ENCODE results near the gene PRKAG1. TPM values are rescaled to one million over a fixed set of nuclear protein-coding genes. Genes with fewer than 3 reads are reported as not detected.

Gene PRKAG1
- total RNA-seq, 1 experiment from 2014 or later: 66.5 TPM

- ATAC-seq: no peak
- H3K9ac ChIP-seq (ENCODE audit: low read length): no peak overlapping the region
- CTCF ChIA-PET: no interaction called here
Measured at GRCh38 chr12:49032679-49033447, 14.3 kb upstream of the PRKAG1 start.

GRCh38 chr12:49032276-49032675 is 13.7 kb upstream of the PRKAG1 start:
- Histone ChIP-seq H4K20me1 (ENCODE audit: low read length) (no peaks in the 10 kb centered on the region), H3K27ac (ENCODE audit: low read length) (no peak overlapping the region), H3K4me1 (ENCODE audit: insufficient read depth, low read length) (no peaks in the 10 kb centered on the region), H3K36me3 (ENCODE audit: low read depth, low read length) (peaks cover 39% of the 10 kb centered on the region), H3K27me3 (ENCODE audit: low read length) (no peaks in the 10 kb centered on the region), H3K9me3 (ENCODE audit: low read length) (no peaks in the 10 kb centered on the region), H3K4me3 (ENCODE audit: low read length) (no peak overlapping the region), H3K79me2 (ENCODE audit: low read length) (no peaks in the 10 kb centered on the region), H3F3A (ENCODE audit: low read length, unreplicated experiment) (no peaks in the 10 kb centered on the region), H2AFZ (ENCODE audit: low read length) (no peak overlapping the region), H3K9me2 (replicated peaks; ENCODE audit: low read length) (no peaks in the 10 kb centered on the region), H3K9ac (ENCODE audit: low read length) (no peak overlapping the region), H3K4me2 (ENCODE audit: low read length) (no peak overlapping the region)
- intact Hi-C loops (cut with micrococcal nuclease): no loop called here
- TF ChIP-seq EZH2 (IDR thresholded peaks at IDR 0.05; ENCODE audit: low read length, unreplicated experiment) (no peak), CTCF (conservative IDR thresholded peaks at IDR 0.05; ENCODE audit: low read depth, low read length) (no peak), EZH2phosphoT487 (IDR thresholded peaks at IDR 0.05; ENCODE audit: borderline replicate concordance, low read length) (no peak)
- POLR2A ChIA-PET (ENCODE audit: unreplicated experiment): no interaction called here
- DNase-seq: no peak
- CTCF ChIA-PET: no interaction called here
- BruUV-seq (replicated peaks): TSS peak; percentile 3
- no peak for ATAC-seq

More at GRCh38 chr12:49032679-49033447, 14.3 kb upstream of the PRKAG1 start:
- Histone ChIP-seq H3K27me3 (ENCODE audit: low read length) (no peaks in the 10 kb centered on the region), H3K4me2 (ENCODE audit: low read length) (no peak overlapping the region), H3K4me3 (ENCODE audit: low read length) (no peak overlapping the region), H3K36me3 (ENCODE audit: low read depth, low read length) (peaks cover 45% of the 10 kb centered on the region), H3K27ac (ENCODE audit: low read length) (no peak overlapping the region), H3K9me3 (ENCODE audit: low read length) (no peaks in the 10 kb centered on the region), H3K9me2 (replicated peaks; ENCODE audit: low read length) (no peaks in the 10 kb centered on the region), H2AFZ (ENCODE audit: low read length) (no peak overlapping the region), H3K79me2 (ENCODE audit: low read length) (no peaks in the 10 kb centered on the region), H3F3A (ENCODE audit: low read length, unreplicated experiment) (no peaks in the 10 kb centered on the region), H3K4me1 (ENCODE audit: insufficient read depth, low read length) (no peaks in the 10 kb centered on the region), H4K20me1 (ENCODE audit: low read length) (no peaks in the 10 kb centered on the region)
- no TSS peak for BruUV-seq (replicated peaks)
- intact Hi-C loops (cut with micrococcal nuclease): no loop called here
- DNase-seq: no peak
- TF ChIP-seq EZH2 (IDR thresholded peaks at IDR 0.05; ENCODE audit: low read length, unreplicated experiment): no peak
- TF ChIP-seq EZH2phosphoT487 (IDR thresholded peaks at IDR 0.05; ENCODE audit: borderline replicate concordance, low read length): no peak
- TF ChIP-seq CTCF (conservative IDR thresholded peaks at IDR 0.05; ENCODE audit: low read depth, low read length): no peak
- POLR2A ChIA-PET (ENCODE audit: unreplicated experiment): no interaction called here

GRCh38 chr12:49031573-49032161 is 13.1 kb upstream of the PRKAG1 start:
- Histone ChIP-seq H3K27ac (ENCODE audit: low read length) (no peak overlapping the region), H3K9me3 (ENCODE audit: low read length) (no peaks in the 10 kb centered on the region), H3K36me3 (ENCODE audit: low read depth, low read length) (peaks cover 33% of the 10 kb centered on the region; the same call in 1 of the 2 replicates), H4K20me1 (ENCODE audit: low read length) (no peaks in the 10 kb centered on the region), H2AFZ (ENCODE audit: low read length) (no peak overlapping the region), H3K4me3 (ENCODE audit: low read length) (no peak overlapping the region), H3K4me2 (ENCODE audit: low read length) (no peak overlapping the region), H3F3A (ENCODE audit: low read length, unreplicated experiment) (no peaks in the 10 kb centered on the region), H3K79me2 (ENCODE audit: low read length) (no peaks in the 10 kb centered on the region), H3K27me3 (ENCODE audit: low read length) (no peaks in the 10 kb centered on the region), H3K9ac (ENCODE audit: low read length) (no peak overlapping the region), H3K9me2 (replicated peaks; ENCODE audit: low read length) (no peaks in the 10 kb centered on the region), H3K4me1 (ENCODE audit: insufficient read depth, low read length) (no peaks in the 10 kb centered on the region)
- CTCF ChIA-PET: no interaction called here
- BruUV-seq (replicated peaks): no TSS peak
- intact Hi-C loops (cut with micrococcal nuclease): no loop called here
- DNase-seq (no peak), ATAC-seq (no peak)
- POLR2A ChIA-PET (ENCODE audit: unreplicated experiment): no interaction called here
- TF ChIP-seq EZH2phosphoT487 (IDR thresholded peaks at IDR 0.05; ENCODE audit: borderline replicate concordance, low read length) (no peak), CTCF (conservative IDR thresholded peaks at IDR 0.05; ENCODE audit: low read depth, low read length) (no peak), EZH2 (IDR thresholded peaks at IDR 0.05; ENCODE audit: low read length, unreplicated experiment) (no peak)
